Activated naive CD4-positive, alpha-beta T cell (primary cell): ENCODE results near the gene SYT8.

Experiments used
- DNase-seq, 4 experiments: peaks; one replicate each; lab custom pipeline; 2025; lab: John Stamatoyannopoulos, UW

The SYT8 gene

GRCh38 chr11:1860108-1860507 lies 25.3 kb downstream of the SYT8 start:
- no peak for DNase-seq

GRCh38 chr11:1861435-1862411 lies 26.9 kb downstream of the SYT8 start:
- no peak for DNase-seq

- DNase-seq, result no peak
Measured at GRCh38 chr11:1862588-1863351, 28.0 kb downstream of the SYT8 start.

- no peak for DNase-seq
Measured at GRCh38 chr11:1863352-1864216, 28.8 kb downstream of the SYT8 start.

- no peak for DNase-seq
Measured at GRCh38 chr11:1864231-1864630, 29.4 kb downstream of the SYT8 start.

- no peak for DNase-seq
Measured at GRCh38 chr11:1864831-1865665, 30.3 kb downstream of the SYT8 start.

- no peak for DNase-seq
Measured at GRCh38 chr11:1866226-1866625, 31.4 kb downstream of the SYT8 start.

- DNase-seq, result no peak
Measured at GRCh38 chr11:1866776-1867175, 32.0 kb downstream of the SYT8 start.

GRCh38 chr11:1867381-1867780 lies 32.6 kb downstream of the SYT8 start:
- DNase-seq, result no peak

GRCh38 chr11:1868056-1868635 lies 33.4 kb downstream of the SYT8 start:
- no peak for DNase-seq

GRCh38 chr11:1868636-1869291 lies 34.0 kb downstream of the SYT8 start:
- DNase-seq, result no peak

- DNase-seq, result no peak
Measured at GRCh38 chr11:1869427-1870325, 34.9 kb downstream of the SYT8 start.

- DNase-seq, result no peak
Measured at GRCh38 chr11:1870326-1870696, 35.5 kb downstream of the SYT8 start.

GRCh38 chr11:1870721-1871466 lies 36.1 kb downstream of the SYT8 start:
- DNase-seq, result no peak

- no peak for DNase-seq
Measured at GRCh38 chr11:1871531-1871930, 36.7 kb downstream of the SYT8 start.

- no peak for DNase-seq
Measured at GRCh38 chr11:1872267-1872985, 37.6 kb downstream of the SYT8 start.

- no peak for DNase-seq
Measured at GRCh38 chr11:1873048-1873812, 38.4 kb downstream of the SYT8 start.
